Kidney (tissue), 14 donors: ENCODE results near the gene MUC20. TPM values are rescaled to one million over a fixed set of nuclear protein-coding genes. Genes with fewer than 3 reads are reported as not detected.

Experiments
- DNase-seq, 5 donors: peaks; one replicate each; pipeline ENCODE4 v3.0.0-alpha.2; 2013 to 2020
- FAIRE-seq: peaks from 2 replicates; lab custom pipeline; 2012; peaks lifted over from hg19 to GRCh38; lab: Jason Lieb, UNC
- H3K27ac ChIP-seq, 2 donors: one replicate each; pipeline ENCODE4 v1.7.0; 2013; ENCODE audit warnings: low read depth in 2 of 2, low read length in 2 of 2, inconsistent platforms in 1 of 2
- H3K27me3 ChIP-seq: one replicate; pipeline ENCODE4 v1.7.1; 2013; ENCODE audit warnings: low read length, inconsistent platforms; ENCODE audit not compliant: control insufficient read depth, insufficient read depth
- H3K36me3 ChIP-seq, 3 donors: one replicate each; pipeline versions ENCODE4 v1.7.0 to v1.7.1; 2013; ENCODE audit warnings: low read length in 3 of 3, control low read depth in 1 of 3, inconsistent platforms in 1 of 3; ENCODE audit not compliant: insufficient read depth in 3 of 3, control insufficient read depth in 2 of 3
- H3K4me1 ChIP-seq, 3 donors: one replicate each; pipeline versions ENCODE4 v1.7.0 to v1.7.1; 2013; ENCODE audit warnings: low read length in 3 of 3, inconsistent platforms in 1 of 3, low read depth in 1 of 3; ENCODE audit not compliant: control insufficient read depth in 2 of 3, insufficient read depth in 2 of 3
- H3K4me3 ChIP-seq, 3 donors: one replicate each; pipeline versions ENCODE4 v1.7.0 to v1.8.1; 2013; ENCODE audit warnings: low read length in 3 of 3, control low read depth in 1 of 3, inconsistent platforms in 1 of 3
- H3K9ac ChIP-seq, 3 donors: one replicate each; pipeline versions ENCODE4 v1.7.0 to v1.7.1; 2013; ENCODE audit warnings: low read length in 3 of 3, control low read depth in 1 of 3, inconsistent platforms in 1 of 3
- H3K9me3 ChIP-seq, 3 donors: one replicate each; pipeline versions ENCODE4 v1.7.0 to v1.7.1; 2013; ENCODE audit warnings: low read length in 3 of 3, control low read depth in 1 of 3, inconsistent platforms in 1 of 3; ENCODE audit not compliant: control insufficient read depth in 2 of 3, insufficient read depth in 1 of 3
- CTCF ChIP-seq: IDR thresholded peaks from 3 replicates; pipeline ENCODE4 v1.5.1; 2012; ENCODE audit warnings: mild to moderate bottlenecking, moderate library complexity, borderline replicate concordance; ENCODE audit not compliant: insufficient read depth; ENCODE audit errors: extremely low read depth
- intact Hi-C: fragments of 100-400 bp; cut with DNase I; formaldehyde crosslinking; loops from one replicate; pipeline ENCODE4 v1.11.1; 2022
- polyA plus RNA-seq: library from polyadenylated mRNA; stranded (reverse); fragments of 350-450 nt; fragmentation: Illumina TruSeq; extraction: RNeasy Lipid Tissue Mini Kit (QIAGEN cat#74804); gene quantifications from one replicate; pipeline ENCODE4 v1.2.3, GENCODE V29; 2014; ENCODE audit warnings: low read depth, low replicate concordance; ENCODE audit not compliant: insufficient read depth
- total RNA-seq: library from RNA; stranded (reverse); fragmentation: NEBNext Ultra II Directional; extraction: Animal tissue kit (Norgen Biotek cat#: 25700); gene quantifications from one replicate; pipeline ENCODE4 v1.2.1, GENCODE V29; 2021
- donor health status: control.
- donor health status: control.
- donor health status: control.
- donor health status: control.
- donor health status: control.
- donor health status: DM: yes; HTN: yes; CAD: no.
- donor health status: Normal renal cell carcinoma (clear cell type).

Gene MUC20
- total and polyA plus RNA-seq, 2 donors from 2014 or later: 42.6 to 53.3 TPM

GRCh38 chr3:195757438-195757770 lies 36.6 kb downstream of the MUC20 start:
- intact Hi-C loops: no loop called here
- H3K36me3 ChIP-seq: no peaks in the 10 kb centered on the region
- no peaks in the 10 kb centered on the region for H3K9me3 ChIP-seq
- FAIRE-seq: no peak
- peaks cover 0 to 2% (median 0%) of the 10 kb centered on the region in 3 donors for H3K4me1 ChIP-seq
- TF ChIP-seq CTCF: no peak
- no peak overlapping the region for H3K27ac ChIP-seq
- DNase-seq: peak in 1 of 5 donors; percentile 43
- peaks cover 4% of the 10 kb centered on the region for H3K27me3 ChIP-seq
- no peak overlapping the region for H3K4me3 ChIP-seq
- no peak overlapping the region for H3K9ac ChIP-seq

GRCh38 chr3:195757827-195758226 lies 37.0 kb downstream of the MUC20 start:
- peaks cover 4% of the 10 kb centered on the region for H3K27me3 ChIP-seq
- intact Hi-C loops: no loop called here
- no peak overlapping the region for H3K9ac ChIP-seq
- no peaks in the 10 kb centered on the region for H3K9me3 ChIP-seq
- FAIRE-seq (no peak), DNase-seq (no peak)
- H3K4me3 ChIP-seq: no peak overlapping the region
- TF ChIP-seq CTCF: no peak
- H3K27ac ChIP-seq: no peak overlapping the region
- peaks cover 0 to 2% (median 0%) of the 10 kb centered on the region in 3 donors for H3K4me1 ChIP-seq
- H3K36me3 ChIP-seq: no peaks in the 10 kb centered on the region

GRCh38 chr3:195758721-195759353 lies 38.1 kb downstream of the MUC20 start:
- no peak for DNase-seq
- no peaks in the 10 kb centered on the region for H3K36me3 ChIP-seq
- no peak for TF ChIP-seq CTCF
- H3K9ac ChIP-seq: no peak overlapping the region
- H3K9me3 ChIP-seq: no peaks in the 10 kb centered on the region
- FAIRE-seq: no peak
- H3K27ac ChIP-seq: no peak overlapping the region
- intact Hi-C loops: no loop called here
- peaks cover 0 to 2% (median 0%) of the 10 kb centered on the region in 3 donors for H3K4me1 ChIP-seq
- peaks cover 4% of the 10 kb centered on the region for H3K27me3 ChIP-seq
- no peak overlapping the region for H3K4me3 ChIP-seq
